ENCODE measurements around the gene DICER1.

DNA sequence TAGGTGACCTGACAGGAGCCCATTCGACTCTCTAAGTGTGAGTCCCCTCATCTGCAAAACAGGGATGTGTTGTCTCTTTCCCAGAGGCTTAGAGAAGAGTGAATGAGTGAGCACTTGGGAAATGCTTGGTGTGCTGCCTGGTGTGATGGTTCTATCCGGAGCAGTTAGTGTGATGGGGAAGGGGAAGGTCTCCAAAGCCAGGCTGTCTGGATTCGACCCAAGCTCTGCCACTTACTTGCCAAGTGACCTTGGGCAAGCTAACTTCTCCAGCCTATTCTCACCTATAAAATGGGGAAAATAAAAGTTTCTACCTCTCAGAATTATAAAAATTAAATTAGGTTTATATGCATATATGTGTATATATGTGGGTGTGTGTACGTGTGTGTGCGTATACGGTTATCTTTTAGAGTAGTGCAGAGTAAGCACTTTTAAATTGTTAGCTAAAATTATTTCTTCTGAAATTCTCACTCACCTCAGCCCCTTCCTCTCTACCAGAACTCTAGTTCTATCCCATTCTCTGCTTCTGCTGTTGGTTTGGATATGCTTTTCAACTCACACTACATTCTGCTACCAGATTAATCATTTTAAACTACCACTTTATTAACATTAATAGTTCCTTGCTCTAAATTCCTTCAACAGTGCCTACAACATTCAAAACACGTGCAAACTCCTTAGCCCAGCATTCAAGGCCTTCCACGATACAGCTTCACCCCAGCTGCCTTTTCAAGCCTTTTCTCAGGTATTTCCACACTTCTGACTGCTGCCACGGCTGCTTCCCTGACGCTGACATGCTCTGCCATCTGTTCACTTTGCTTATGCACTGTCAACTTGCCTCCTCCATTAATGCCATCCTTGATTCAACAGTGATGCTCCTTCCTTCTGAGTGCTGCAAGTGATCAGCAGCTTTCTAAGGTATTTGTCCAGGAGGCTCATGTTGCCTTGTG is 55.3 kb downstream of the DICER1 start:
- TF ChIP-seq, protein P1, sequence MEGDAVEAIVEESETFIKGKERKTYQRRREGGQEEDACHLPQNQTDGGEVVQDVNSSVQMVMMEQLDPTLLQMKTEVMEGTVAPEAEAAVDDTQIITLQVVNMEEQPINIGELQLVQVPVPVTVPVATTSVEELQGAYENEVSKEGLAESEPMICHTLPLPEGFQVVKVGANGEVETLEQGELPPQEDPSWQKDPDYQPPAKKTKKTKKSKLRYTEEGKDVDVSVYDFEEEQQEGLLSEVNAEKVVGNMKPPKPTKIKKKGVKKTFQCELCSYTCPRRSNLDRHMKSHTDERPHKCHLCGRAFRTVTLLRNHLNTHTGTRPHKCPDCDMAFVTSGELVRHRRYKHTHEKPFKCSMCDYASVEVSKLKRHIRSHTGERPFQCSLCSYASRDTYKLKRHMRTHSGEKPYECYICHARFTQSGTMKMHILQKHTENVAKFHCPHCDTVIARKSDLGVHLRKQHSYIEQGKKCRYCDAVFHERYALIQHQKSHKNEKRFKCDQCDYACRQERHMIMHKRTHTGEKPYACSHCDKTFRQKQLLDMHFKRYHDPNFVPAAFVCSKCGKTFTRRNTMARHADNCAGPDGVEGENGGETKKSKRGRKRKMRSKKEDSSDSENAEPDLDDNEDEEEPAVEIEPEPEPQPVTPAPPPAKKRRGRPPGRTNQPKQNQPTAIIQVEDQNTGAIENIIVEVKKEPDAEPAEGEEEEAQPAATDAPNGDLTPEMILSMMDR (IDR thresholded peaks at IDR 0.05; ENCODE audit: poor library complexity) = no peak
- no peak for TF ChIP-seq EZH2phosphoT487 (IDR thresholded peaks at IDR 0.05; ENCODE audit: low read depth, severe bottlenecking, unreplicated experiment)

Data from hepatocyte (in vitro differentiated cells).